HepG2 (cell line): ENCODE measurements around the gene C1R. TPM values are rescaled to one million over a fixed set of nuclear protein-coding genes. Genes with fewer than 3 reads are reported as not detected.

Experiments used
- CENPT ChIP-seq: sonication (generic); formaldehyde crosslinking; IDR thresholded peaks from 2 replicates; pipeline ENCODE4 v1.8.0; 2022; ENCODE audit warnings: low read depth, mild to moderate bottlenecking, moderate library complexity, missing genetic modification reagents
- DMAP1 ChIP-seq: IDR thresholded peaks from 2 replicates; pipeline ENCODE4 v1.6.1; 2016
- DZIP1 ChIP-seq: sonication (generic); formaldehyde crosslinking; IDR thresholded peaks from 2 replicates; pipeline ENCODE4 v1.5.0; 2020; ENCODE audit warnings: mild to moderate bottlenecking, missing genetic modification reagents
- EEA1 ChIP-seq: sonication (generic); formaldehyde crosslinking; IDR thresholded peaks from 2 replicates; pipeline ENCODE4 v1.5.1; 2020; ENCODE audit warnings: mild to moderate bottlenecking, missing genetic modification reagents, borderline replicate concordance
- ESRRA ChIP-seq: sonication (generic); formaldehyde crosslinking; IDR thresholded peaks from 2 replicates; pipeline ENCODE4 v1.5.1; 2020; ENCODE audit warnings: mild to moderate bottlenecking, low read depth, missing genetic modification reagents
- HHEX ChIP-seq: IDR thresholded peaks from 2 replicates; pipeline ENCODE4 v1.6.1; 2016; ENCODE audit warnings: control low read depth
- HMGA1 ChIP-seq: sonication (generic); formaldehyde crosslinking; conservative IDR thresholded peaks from 2 replicates; pipeline ENCODE4 v1.4.0; 2020; ENCODE audit warnings: missing genetic modification reagents
- HOXA7 ChIP-seq: sonication (generic); formaldehyde crosslinking; IDR thresholded peaks from 2 replicates; pipeline ENCODE4 v1.8.1; 2022; ENCODE audit warnings: mild to moderate bottlenecking, missing genetic modification reagents, moderate library complexity
- KAT8 ChIP-seq: IDR thresholded peaks from 2 replicates; pipeline ENCODE4 v1.6.1; 2016; ENCODE audit warnings: missing genetic modification reagents, missing compliant biosample characterization
- KDM2A ChIP-seq: sonication (generic); formaldehyde crosslinking; IDR thresholded peaks from 2 replicates; pipeline ENCODE4 v1.4.0; 2020; ENCODE audit warnings: low read depth, missing genetic modification reagents, borderline replicate concordance
- MYC ChIP-seq: sonication (generic); formaldehyde crosslinking; IDR thresholded peaks from 2 replicates; pipeline ENCODE4 v1.9.0; 2021; ENCODE audit warnings: missing genetic modification reagents, borderline replicate concordance
- NCOR1 ChIP-seq: fragments of 200-600 bp; sonication (generic); IDR thresholded peaks from 2 replicates; pipeline ENCODE4 v1.7.0; 2017; ENCODE audit warnings: antibody characterized with exemption, low read length, borderline replicate concordance
- NONO ChIP-seq, 2 experiments: fragments of 450-650 bp in 1 of 2; sonication (generic) in 1 of 2; formaldehyde crosslinking in 1 of 2; IDR thresholded peaks in 1 of 2; conservative IDR thresholded peaks in 1 of 2; 2 replicates each; pipeline versions ENCODE4 v1.6.1 to v1.8.0; 2017 to 2022; ENCODE audit warnings: mild to moderate bottlenecking in 1 of 2, missing genetic modification reagents in 1 of 2, moderate library complexity in 1 of 2
- RFXAP ChIP-seq: sonication (generic); formaldehyde crosslinking; IDR thresholded peaks from 2 replicates; pipeline ENCODE4 v1.4.0; 2020; ENCODE audit warnings: missing genetic modification reagents, borderline replicate concordance
- SP1 ChIP-seq, 2 experiments: fragments of 450-650 bp in 1 of 2; sonication (generic) in 1 of 2; formaldehyde crosslinking in 1 of 2; IDR thresholded peaks; 2 replicates each; pipeline versions ENCODE4 v1.4.0 to v1.6.1; 2016 to 2020; ENCODE audit warnings: missing genetic modification reagents in 1 of 2
- TRAFD1 ChIP-seq: sonication (generic); formaldehyde crosslinking; IDR thresholded peaks from 2 replicates; pipeline ENCODE4 v1.5.1; 2020; ENCODE audit warnings: missing genetic modification reagents, mild to moderate bottlenecking, borderline replicate concordance
- ZFP91 ChIP-seq: sonication (generic); formaldehyde crosslinking; IDR thresholded peaks from 2 replicates; pipeline ENCODE4 v1.9.0; 2022; ENCODE audit warnings: missing genetic modification reagents, mild to moderate bottlenecking, borderline replicate concordance
- ZNF20 ChIP-seq: sonication (generic); formaldehyde crosslinking; IDR thresholded peaks from 2 replicates; pipeline ENCODE4 v1.4.0; 2020; ENCODE audit warnings: mild to moderate bottlenecking, moderate library complexity, missing genetic modification reagents
- ZNF230 ChIP-seq: sonication (generic); formaldehyde crosslinking; IDR thresholded peaks from 2 replicates; pipeline ENCODE4 v1.4.0; 2020; ENCODE audit warnings: mild to moderate bottlenecking, missing genetic modification reagents
- ZNF3 ChIP-seq: IDR thresholded peaks from 2 replicates; pipeline ENCODE4 v1.7.0; 2017; ENCODE audit warnings: inconsistent platforms
- ZNF431 ChIP-seq: sonication (generic); formaldehyde crosslinking; IDR thresholded peaks from 2 replicates; pipeline ENCODE4 v1.9.0; 2022; ENCODE audit warnings: missing genetic modification reagents, low read depth, mild to moderate bottlenecking, borderline replicate concordance
- ZNF446 ChIP-seq: sonication (generic); formaldehyde crosslinking; IDR thresholded peaks from 2 replicates; pipeline ENCODE4 v1.5.0; 2020; ENCODE audit warnings: mild to moderate bottlenecking, missing genetic modification reagents
- ZNF550 ChIP-seq: sonication (generic); formaldehyde crosslinking; IDR thresholded peaks from 2 replicates; pipeline ENCODE4 v1.4.0; 2020; ENCODE audit warnings: mild to moderate bottlenecking, missing genetic modification reagents, borderline replicate concordance
- ZNF749 ChIP-seq: sonication (generic); formaldehyde crosslinking; IDR thresholded peaks from 2 replicates; pipeline ENCODE4 v1.8.0; 2022; ENCODE audit warnings: mild to moderate bottlenecking, missing genetic modification reagents, moderate library complexity, borderline replicate concordance
- ZNF768 ChIP-seq: sonication (generic); formaldehyde crosslinking; IDR thresholded peaks from 2 replicates; pipeline ENCODE4 v1.4.0; 2020; ENCODE audit warnings: missing genetic modification reagents
- polyA plus RNA-seq, 8 experiments: library from polyadenylated mRNA; depleted of rRNA in 3 of 8; stranded (reverse) in 7 of 8; unstranded in 1 of 8; fragments of >200 nt; fragmentation: Illumina TruSeq in 4 of 8; extraction: Trizol in 4 of 8; gene quantifications; 2 replicates each; pipeline versions ENCODE4 v1.2.1 to v1.2.3, GENCODE V29; 2011 to 2016; ENCODE audit warnings: low read depth in 4 of 8, missing spikeins in 1 of 8, mixed read lengths in 1 of 8; ENCODE audit not compliant: insufficient read depth in 1 of 8
- total RNA-seq, 5 experiments: library from RNA; depleted of rRNA; stranded (reverse); fragments of >200 nt; fragmentation: Illumina TruSeq; extraction: Trizol; gene quantifications; 2 replicates each; pipeline ENCODE4 v1.2.3, GENCODE V29; 2016; ENCODE audit warnings: low read depth in 1 of 5

Gene C1R
- total and polyA plus RNA-seq, 2 of the 13 experiments (the other 11 are each of a cell fraction or from before 2014, with no cell fraction given), result 3.5 to 6.5 TPM

- peak; percentile 35 for TF ChIP-seq ZFP91 (CRISPR knock-in tag)
- TF ChIP-seq DMAP1 (CRISPR knock-in tag), result peak; percentile 51
- no peak for TF ChIP-seq EEA1 (CRISPR knock-in tag)
- peak; percentile 39; the same call in 1 of the 2 replicates for TF ChIP-seq ZNF768 (CRISPR knock-in tag)
- TF ChIP-seq ZNF749 (CRISPR knock-in tag), result no peak
- TF ChIP-seq ZNF3, result no peak
- peak; percentile 90; the same call in 1 of the 2 replicates for TF ChIP-seq ESRRA (CRISPR knock-in tag)
- TF ChIP-seq ZNF550 (CRISPR knock-in tag), result no peak
- TF ChIP-seq NONO (IDR thresholded peaks at IDR 0.05), result no peak
- TF ChIP-seq NONO (CRISPR knock-in tag; conservative IDR thresholded peaks at IDR 0.05), result peak; percentile 76
- TF ChIP-seq DZIP1, result no peak
- no peak for TF ChIP-seq HHEX (CRISPR knock-in tag)
- no peak for TF ChIP-seq ZNF446 (CRISPR knock-in tag)
- TF ChIP-seq ZNF230 (CRISPR knock-in tag), result no peak
- TF ChIP-seq NCOR1, result peak; percentile 93
- no peak; the same call in 1 of the 2 replicates for TF ChIP-seq KAT8 (CRISPR knock-in tag)
- TF ChIP-seq HMGA1, result no peak
- TF ChIP-seq TRAFD1 (CRISPR knock-in tag), result no peak
- TF ChIP-seq MYC (CRISPR knock-in tag), result no peak
- TF ChIP-seq HOXA7 (CRISPR knock-in tag), result no peak
- TF ChIP-seq RFXAP, result no peak
- TF ChIP-seq SP1 (IDR thresholded peaks at IDR 0.05), result no peak
- no peak for TF ChIP-seq SP1 (CRISPR knock-in tag; IDR thresholded peaks at IDR 0.05)
- peak; percentile 65; the same call in 1 of the 2 replicates for TF ChIP-seq ZNF431
- no peak; the same call in 1 of the 2 replicates for TF ChIP-seq KDM2A
- no peak for TF ChIP-seq CENPT (CRISPR knock-in tag)
- no peak for TF ChIP-seq ZNF20 (CRISPR knock-in tag)
Observed at GRCh38 chr12:7127916-7128626, 35.8 kb upstream of the C1R start (continued).
